ENCODE data around the gene TSC22D4. TPM values are rescaled to one million over a fixed set of nuclear protein-coding genes. Genes with fewer than 3 reads are reported as not detected.
"Not testable (repeated sequence)": the region's sequence is repeated elsewhere in the genome, so short reads cannot be mapped to it uniquely, and the experiment has no call there.

The TSC22D4 gene
- total RNA-seq, result 10 to 100 TPM; 25.7 to 45.5 TPM

- peak; percentile 81 for ATAC-seq (ENCODE audit: insufficient number of reproducible peaks, low FRiP score, low read depth)
- peak within 1 kb of the TSS; percentile 80 to 90 for H3K27ac ChIP-seq
- peak within 1 kb of the TSS; percentile 99 for H3K4me3 ChIP-seq
- H3K4me1 ChIP-seq (ENCODE audit: control insufficient read depth in 1 of 2, low read depth in 2 of 2), result peaks cover 32 to 50% of the 10 kb centered on the region in 2 donors
- TF ChIP-seq CTCF (IDR thresholded peaks at IDR 0.05), result no peak
- peaks cover 7% of the 10 kb centered on the region for H3K36me3 ChIP-seq
- no peaks in the 10 kb centered on the region for H3K27me3 ChIP-seq (replicated peaks; ENCODE audit: insufficient read depth)
- no peaks in the 10 kb centered on the region for H3K9me3 ChIP-seq
- peak; percentile 92 for DNase-seq (ENCODE audit: low spot score)
These were observed at the start of gene TSC22D4 for GRCh38 chr7:100478958-100479660. Gene TSC22D4 (minus strand): TSS chr7:100479214. CDS start chr7:100478038, 1,176 bp downstream.

GRCh38 chr7:100528108-100528866, 49.3 kb upstream of the TSC22D4 start:
- not testable (repeated sequence) for DNase-seq (ENCODE audit: low spot score); H3K4me3 ChIP-seq; ATAC-seq (ENCODE audit: insufficient number of reproducible peaks, low FRiP score, low read depth); H3K9me3 ChIP-seq; H3K27me3 ChIP-seq (replicated peaks; ENCODE audit: insufficient read depth); H3K4me1 ChIP-seq (ENCODE audit: control insufficient read depth in 1 of 2, low read depth in 2 of 2); H3K36me3 ChIP-seq; H3K27ac ChIP-seq

- ATAC-seq (ENCODE audit: insufficient number of reproducible peaks, low FRiP score, low read depth); H3K27ac ChIP-seq; H3K9me3 ChIP-seq; H3K4me3 ChIP-seq; H3K36me3 ChIP-seq; DNase-seq (ENCODE audit: low spot score); H3K27me3 ChIP-seq (replicated peaks; ENCODE audit: insufficient read depth); H3K4me1 ChIP-seq (ENCODE audit: control insufficient read depth in 1 of 2, low read depth in 2 of 2): not testable (repeated sequence)
These were observed 44.2 kb upstream of the TSC22D4 start for GRCh38 chr7:100523192-100523591.

GRCh38 chr7:100521909-100522593, 43.0 kb upstream of the TSC22D4 start:
- H3K4me3 ChIP-seq; ATAC-seq (ENCODE audit: insufficient number of reproducible peaks, low FRiP score, low read depth); H3K9me3 ChIP-seq; H3K4me1 ChIP-seq (ENCODE audit: control insufficient read depth in 1 of 2, low read depth in 2 of 2); DNase-seq (ENCODE audit: low spot score); H3K27ac ChIP-seq; H3K36me3 ChIP-seq; H3K27me3 ChIP-seq (replicated peaks; ENCODE audit: insufficient read depth): not testable (repeated sequence)

- Histone ChIP-seq H3K27ac (no peak overlapping the region), H3K36me3 (no peaks in the 10 kb centered on the region), H3K27me3 (replicated peaks; ENCODE audit: insufficient read depth) (no peaks in the 10 kb centered on the region), H3K4me3 (no peak overlapping the region), H3K9me3 (no peaks in the 10 kb centered on the region), H3K4me1 (ENCODE audit: control insufficient read depth in 1 of 2, low read depth in 2 of 2) (no peaks in the 10 kb centered on the region)
- DNase-seq (ENCODE audit: low spot score) (no peak), ATAC-seq (ENCODE audit: insufficient number of reproducible peaks, low FRiP score, low read depth) (no peak)
- TF ChIP-seq CTCF (IDR thresholded peaks at IDR 0.05), result no peak
These were observed 42.1 kb upstream of the TSC22D4 start for GRCh38 chr7:100521076-100521475.

GRCh38 chr7:100520138-100520537, 41.1 kb upstream of the TSC22D4 start:
- Histone ChIP-seq H3K4me1 (ENCODE audit: control insufficient read depth in 1 of 2, low read depth in 2 of 2) (no peaks in the 10 kb centered on the region), H3K9me3 (no peaks in the 10 kb centered on the region), H3K36me3 (no peaks in the 10 kb centered on the region), H3K27ac (no peak overlapping the region), H3K4me3 (no peak overlapping the region), H3K27me3 (replicated peaks; ENCODE audit: insufficient read depth) (no peaks in the 10 kb centered on the region)
- no peak for ATAC-seq (ENCODE audit: insufficient number of reproducible peaks, low FRiP score, low read depth)
- TF ChIP-seq CTCF (IDR thresholded peaks at IDR 0.05), result no peak
- DNase-seq (ENCODE audit: low spot score), result no peak
